Islet of Langerhans (tissue), 1 donor: ENCODE results near the gene GOLGA8S.
"Not testable (repeated sequence)": the region's sequence is repeated elsewhere in the genome, so short reads cannot be mapped to it uniquely, and the experiment has no call there.

Source experiments
- FAIRE-seq: peaks from one replicate; lab custom pipeline; 2011; peaks lifted over from hg19 to GRCh38; lab: Jason Lieb, UNC

GOLGA8S gene

GRCh38 chr15:23354448-23354847, at the start of gene GOLGA8S:
GOLGA8S (plus strand) TSS chr15:23354748; CDS start chr15:23354810, 62 bp downstream.
- FAIRE-seq = not testable (repeated sequence)

GRCh38 chr15:23304805-23305204, 49.7 kb upstream of the GOLGA8S start:
- not testable (repeated sequence) for FAIRE-seq

- FAIRE-seq = not testable (repeated sequence)
These were observed 48.6 kb upstream of the GOLGA8S start for GRCh38 chr15:23305921-23306320.

DNA sequence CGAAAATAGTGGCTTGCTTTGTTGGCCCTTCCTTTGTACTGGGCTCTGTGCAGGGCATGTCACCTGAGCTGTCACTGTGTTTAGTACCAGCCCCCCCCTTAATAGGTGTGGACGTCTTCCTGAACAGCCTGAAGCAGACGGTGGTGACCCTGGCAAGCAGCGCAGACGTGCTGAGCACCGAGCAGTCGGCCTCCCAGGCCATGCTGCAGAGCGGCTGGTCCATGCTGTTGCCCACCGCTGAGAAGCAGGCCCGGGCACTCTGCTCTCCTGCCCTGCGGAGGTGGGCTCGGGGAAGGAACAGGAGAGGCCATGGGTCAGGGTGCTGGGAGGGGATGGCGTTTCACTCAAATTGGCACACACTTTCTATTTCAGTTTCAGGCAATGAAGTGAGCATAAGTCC, 43.3 kb upstream of the GOLGA8S start:
- FAIRE-seq = not testable (repeated sequence)

DNA sequence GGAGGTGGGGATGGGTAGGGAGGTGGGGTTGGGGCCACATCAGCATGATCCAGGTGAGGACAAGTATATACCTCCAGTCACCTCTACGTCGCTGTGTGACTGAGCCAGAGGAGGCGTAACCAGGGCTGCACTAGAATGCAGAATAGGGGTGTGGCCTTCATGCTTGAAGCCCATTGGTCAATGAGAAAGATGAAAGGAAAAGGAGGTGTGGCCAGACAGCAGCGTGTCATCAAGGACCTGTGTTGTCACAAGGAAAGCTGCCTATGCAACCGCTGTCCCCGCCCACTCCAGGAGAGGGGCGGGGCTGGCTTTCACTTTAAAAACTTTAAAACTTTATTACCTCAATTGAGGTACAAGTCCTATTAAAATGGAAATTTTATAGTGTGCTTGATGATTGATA, 20.5 kb upstream of the GOLGA8S start, which contains the start of gene GOLGA6L26:
Gene GOLGA6L26 (minus strand): TSS at position 101 of the 400 bp plus-strand sequence. CDS start 61 bp downstream, at position 40.
- not testable (repeated sequence) for FAIRE-seq

DNA sequence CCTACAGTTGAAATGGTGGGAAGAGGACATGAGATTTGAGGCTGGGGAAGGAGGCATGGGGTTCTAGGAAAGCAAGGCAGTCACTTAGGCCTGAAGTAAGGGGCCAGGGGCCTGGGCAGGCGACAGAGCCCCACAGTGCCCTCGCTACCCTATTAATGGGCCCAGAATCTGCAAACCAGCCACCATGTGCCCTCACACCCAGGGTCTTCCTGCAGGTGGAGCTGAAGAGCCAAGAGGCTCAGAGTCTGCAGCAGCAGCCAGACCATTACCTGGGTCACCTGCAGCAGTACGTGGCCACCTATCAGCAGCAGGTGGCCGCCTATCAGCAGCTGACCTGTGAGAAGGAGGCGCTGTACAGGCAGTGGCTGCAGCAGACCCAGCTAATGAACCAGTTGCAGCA, 8.1 kb downstream of the GOLGA8S start:
- FAIRE-seq = not testable (repeated sequence)

DNA sequence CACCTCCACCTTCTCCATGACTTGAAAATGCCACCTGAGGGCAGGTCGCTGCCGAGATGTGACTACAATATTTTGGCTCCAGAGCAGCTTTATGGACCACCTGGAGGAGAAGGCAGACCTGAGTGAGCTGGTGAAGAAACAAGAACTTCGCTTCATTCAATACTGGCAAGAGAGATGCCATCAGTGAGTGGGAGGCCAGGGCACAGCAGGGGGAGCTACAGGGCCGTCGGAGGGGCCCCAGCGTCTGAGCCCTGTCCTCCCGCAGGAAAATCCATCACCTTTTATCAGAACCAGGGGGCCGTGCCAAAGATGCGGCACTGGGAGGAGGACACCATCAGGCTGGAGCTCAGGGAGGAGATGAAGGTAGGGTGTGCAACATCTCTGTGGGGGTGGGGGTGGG, 9.7 kb downstream of the GOLGA8S start:
- not testable (repeated sequence) for FAIRE-seq

- FAIRE-seq = no peak
These were observed 16.0 kb downstream of the GOLGA8S start for GRCh38 chr15:23370578-23370977.

DNA sequence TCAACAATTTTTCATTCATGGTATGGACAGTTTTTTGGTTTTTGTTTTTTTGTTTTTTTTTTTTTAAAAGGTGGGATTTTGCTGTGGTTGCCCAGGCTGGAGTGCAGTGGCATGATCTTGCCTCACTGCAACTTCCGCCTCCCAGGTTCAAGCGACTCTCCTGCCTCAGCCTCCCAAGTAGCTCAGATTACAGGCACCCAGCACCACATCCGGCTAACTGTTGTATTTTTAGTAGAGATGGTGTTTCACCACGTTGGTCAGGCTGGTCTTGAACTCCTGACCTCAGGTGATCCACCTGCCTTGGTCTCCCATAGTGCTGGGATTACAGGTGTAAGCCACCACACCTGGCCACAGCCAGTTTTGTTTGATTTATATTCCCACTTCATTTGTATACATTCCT, 16.6 kb downstream of the GOLGA8S start:
- not testable (repeated sequence) for FAIRE-seq

GRCh38 chr15:23371868-23372267, 17.3 kb downstream of the GOLGA8S start:
- FAIRE-seq = not testable (repeated sequence)

GRCh38 chr15:23372284-23372683, 17.7 kb downstream of the GOLGA8S start:
- FAIRE-seq = no peak

GRCh38 chr15:23372891-23373600, 18.5 kb downstream of the GOLGA8S start:
- FAIRE-seq = not testable (repeated sequence)

- FAIRE-seq = not testable (repeated sequence)
These were observed 19.7 kb downstream of the GOLGA8S start for GRCh38 chr15:23374226-23374625.

DNA sequence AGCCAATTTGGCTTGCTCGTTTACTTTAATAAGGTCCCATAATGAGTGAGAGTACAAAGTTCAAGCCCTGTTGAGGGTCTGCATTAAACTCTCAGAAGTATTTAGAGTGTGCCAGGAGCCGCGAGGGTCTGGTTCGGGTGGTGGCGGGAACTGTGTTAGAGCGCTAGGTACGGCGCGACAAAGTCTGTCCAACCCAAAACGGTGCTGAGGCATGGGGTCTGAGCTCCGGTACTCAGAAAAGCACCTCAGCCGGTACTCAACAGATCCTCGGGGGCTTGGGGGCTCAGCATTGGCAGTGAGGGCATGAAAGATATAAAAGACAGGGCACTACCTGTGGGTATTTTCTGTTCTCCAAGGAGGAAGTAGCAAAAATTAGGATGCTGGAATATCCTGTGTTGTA, 24.4 kb downstream of the GOLGA8S start:
- not testable (repeated sequence) for FAIRE-seq

DNA sequence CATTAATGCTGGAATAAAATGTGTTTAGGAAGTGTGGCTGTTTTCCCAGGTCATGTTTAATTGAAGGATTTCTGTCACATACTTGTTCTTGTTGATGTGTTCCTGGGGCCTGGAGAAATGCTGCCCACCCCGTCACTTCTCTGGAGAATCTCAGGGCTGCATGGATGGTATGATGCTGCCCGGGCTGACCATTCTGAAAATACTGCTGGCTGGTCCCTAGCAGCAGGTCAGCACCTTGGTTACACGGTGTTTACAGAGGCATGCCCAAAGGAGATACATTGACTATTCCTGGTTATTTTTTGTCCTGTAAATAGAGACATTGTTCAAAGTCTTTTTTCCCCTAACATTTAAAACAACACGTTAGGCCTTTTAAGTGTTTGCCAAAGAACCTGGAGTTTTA, 26.2 kb downstream of the GOLGA8S start:
- FAIRE-seq = not testable (repeated sequence)

- not testable (repeated sequence) for FAIRE-seq
These were observed 26.6 kb downstream of the GOLGA8S start for GRCh38 chr15:23381192-23381591.

GRCh38 chr15:23384371-23384770, 29.8 kb downstream of the GOLGA8S start:
- no peak for FAIRE-seq

- no peak for FAIRE-seq
These were observed 31.4 kb downstream of the GOLGA8S start for GRCh38 chr15:23385886-23386430.

- no peak for FAIRE-seq
These were observed 33.2 kb downstream of the GOLGA8S start for GRCh38 chr15:23387621-23388190.

- FAIRE-seq = no peak
These were observed 40.6 kb downstream of the GOLGA8S start for GRCh38 chr15:23395030-23395692.

- no peak for FAIRE-seq
These were observed 41.3 kb downstream of the GOLGA8S start for GRCh38 chr15:23395832-23396231.

DNA sequence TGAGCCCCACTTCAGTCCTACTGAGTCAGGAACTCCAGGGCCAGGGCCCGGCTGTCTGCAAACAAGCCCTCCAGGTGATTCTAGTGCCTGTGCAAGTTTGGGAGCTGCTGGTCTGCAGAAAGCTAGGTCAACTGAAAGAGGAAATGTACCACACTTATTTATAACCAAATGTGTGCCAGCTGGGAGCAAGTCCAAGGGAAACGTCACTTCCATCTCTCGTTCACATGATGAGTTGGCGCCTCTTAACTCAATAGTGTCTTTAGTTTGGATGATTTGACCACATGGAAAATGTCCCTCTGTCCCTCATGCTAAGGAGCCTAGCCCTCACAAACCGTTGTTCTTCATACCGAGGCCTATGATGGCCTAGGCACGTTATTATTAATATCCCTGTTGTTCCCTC, 43.2 kb downstream of the GOLGA8S start:
- FAIRE-seq = no peak

GRCh38 chr15:23398357-23398756, 43.8 kb downstream of the GOLGA8S start:
- FAIRE-seq = not testable (repeated sequence)
